Measurements from ENCODE around the gene BAZ1B.

GRCh38 chr7:73532224-73532623 lies 10.1 kb upstream of the BAZ1B start:
- no peak for TF ChIP-seq EZH2phosphoT487 (IDR thresholded peaks at IDR 0.05; ENCODE audit: borderline replicate concordance, low read length)
- no peak for TF ChIP-seq CTCF (IDR thresholded peaks at IDR 0.05; ENCODE audit: low read depth, low read length, poor library complexity, severe bottlenecking)
